IMR-90 (cell line): ENCODE results near the gene TGM1.

Experiments used
- BHLHE40 ChIP-seq: fragments of 150-350 bp; IDR thresholded peaks from 2 replicates; pipeline ENCODE4 v1.6.1; 2016; ENCODE audit warnings: mild to moderate bottlenecking, low read depth, low read length
- CEBPB ChIP-seq: IDR thresholded peaks from 2 replicates; pipeline ENCODE4 v1.6.1; 2012; ENCODE audit warnings: low read depth, low read length, improper control_type of control experiment
- CTCF ChIP-seq: conservative IDR thresholded peaks from 2 replicates; pipeline ENCODE4 v1.5.1; 2012; ENCODE audit warnings: mild to moderate bottlenecking, low read depth, low read length, improper control_type of control experiment
- MAFK ChIP-seq: IDR thresholded peaks from 2 replicates; pipeline ENCODE4 v1.6.1; 2012; ENCODE audit warnings: low read depth, low read length, improper control_type of control experiment
- MAZ ChIP-seq: IDR thresholded peaks from 2 replicates; pipeline ENCODE4 v1.6.1; 2012; ENCODE audit warnings: low read depth, mild to moderate bottlenecking, low read length, improper control_type of control experiment, moderate library complexity, borderline replicate concordance
- MXI1 ChIP-seq: IDR thresholded peaks from 2 replicates; pipeline ENCODE4 v1.6.1; 2012; ENCODE audit warnings: low read depth, mild to moderate bottlenecking, low read length, moderate library complexity, borderline replicate concordance
- POLR2A ChIP-seq: IDR thresholded peaks from 2 replicates; pipeline ENCODE4 v1.6.1; 2012; ENCODE audit warnings: mild to moderate bottlenecking, low read depth, low read length
- RAD21 ChIP-seq: IDR thresholded peaks from 2 replicates; pipeline ENCODE4 v1.6.1; 2012; ENCODE audit warnings: low read length, improper control_type of control experiment
- RCOR1 ChIP-seq: IDR thresholded peaks from 2 replicates; pipeline ENCODE4 v1.6.1; 2012; ENCODE audit warnings: mild to moderate bottlenecking, low read length, improper control_type of control experiment; ENCODE audit not compliant: insufficient replicate concordance
- RFX5 ChIP-seq: IDR thresholded peaks from 2 replicates; pipeline ENCODE4 v1.8.0; 2012; ENCODE audit warnings: low read depth, mild to moderate bottlenecking, low read length, moderate library complexity
- SMC3 ChIP-seq: fragments of 150-350 bp; IDR thresholded peaks from 2 replicates; pipeline ENCODE4 v1.6.1; 2016; ENCODE audit warnings: low read depth, mild to moderate bottlenecking, antibody characterized with exemption, low read length, moderate library complexity

- TF ChIP-seq CTCF = no peak
- no peak for TF ChIP-seq SMC3
- TF ChIP-seq RCOR1 = no peak
- TF ChIP-seq MXI1 = no peak
- no peak for TF ChIP-seq POLR2A
- TF ChIP-seq MAFK = no peak
- TF ChIP-seq RFX5 = no peak
- TF ChIP-seq CEBPB = no peak
- no peak for TF ChIP-seq MAZ
- TF ChIP-seq RAD21 = no peak
- no peak for TF ChIP-seq BHLHE40
Observed at GRCh38 chr14:24255931-24256711, 6.9 kb downstream of the TGM1 start.
